ENCODE data around the gene LRRC74B. TPM values are rescaled to one million over a fixed set of nuclear protein-coding genes. Genes with fewer than 3 reads are reported as not detected.

Gene LRRC74B
- total and polyA plus RNA-seq, 2 of the 4 experiments (the other 2 are of a cell fraction): not detected

- Histone ChIP-seq H3K9ac (ENCODE audit: low read depth, low read length) (peak overlapping the region; percentile 55), H4K91ac (ENCODE audit: insufficient read depth, low read depth, low read length) (no peak overlapping the region), H3K18ac (ENCODE audit: low read depth, low read length) (no peak overlapping the region), H3K4me1 (ENCODE audit: control insufficient read depth, insufficient read depth, low read length) (peaks cover 14% of the 10 kb centered on the region), H3K9me3 (ENCODE audit: control insufficient read depth, insufficient read depth, low read length) (no peaks in the 10 kb centered on the region), H3K36me3 (ENCODE audit: control insufficient read depth, insufficient read depth, low read length) (no peaks in the 10 kb centered on the region), H3K27ac (ENCODE audit: insufficient read depth, low read length) (peak overlapping the region; percentile 39; the same call in 1 of the 2 replicates), H2AFZ (replicated peaks; ENCODE audit: low read length, poor library complexity) (peak overlapping the region; percentile 100), H3K9me1 (ENCODE audit: insufficient read depth, low read length) (peaks cover 10% of the 10 kb centered on the region; the same call in 1 of the 2 replicates), H2AK5ac (ENCODE audit: low read depth, low read length) (no peak overlapping the region), H3K4me2 (ENCODE audit: low read depth, low read length) (peak overlapping the region; percentile 85), H2AK9ac (replicated peaks; ENCODE audit: low read depth, low read length, poor library complexity) (peak overlapping the region; percentile 38), H4K5ac (ENCODE audit: low read depth, low read length) (no peak overlapping the region), H3K4ac (ENCODE audit: low read depth, low read length) (0 out of 2 replicates have a peak overlapping the region, but pooled peaks have one; percentile 26), H3K27me3 (ENCODE audit: control insufficient read depth, insufficient read depth, low read length) (no peaks in the 10 kb centered on the region), H4K20me1 (ENCODE audit: insufficient read depth, low read length) (peaks cover 4% of the 10 kb centered on the region; the same call in 1 of the 2 replicates), H3K23ac (ENCODE audit: low read depth, low read length) (no peak overlapping the region), H2BK5ac (ENCODE audit: low read depth, low read length, poor library complexity, severe bottlenecking) (no peak overlapping the region), H3K14ac (replicated peaks; ENCODE audit: low read depth, low read length) (no peak overlapping the region), H2BK15ac (ENCODE audit: low read depth, low read length) (no peak overlapping the region), H2BK120ac (ENCODE audit: low read depth, low read length) (no peak overlapping the region), H3K79me1 (ENCODE audit: low read depth in 1 of 2, low read length in 2 of 2) (0 out of 4 replicates have a peak, but pooled peaks cover 0 to 5% of the 10 kb centered on the region in 2 experiments), H4K8ac (ENCODE audit: low read depth in 2 of 2, low read length in 2 of 2) (peak overlapping the region in 1 of 2 experiments; percentile 81; a peak in 3 of 4 replicates), H2BK20ac (ENCODE audit: low read depth, low read length) (no peak overlapping the region), H3K4me3 (ENCODE audit: insufficient read depth, low read depth, low read length) (peak overlapping the region; percentile 52), H3K56ac (ENCODE audit: extremely low read depth, insufficient read depth, low read length) (no peak overlapping the region)
- BruUV-seq (replicated peaks): no TSS peak
- ATAC-seq (ENCODE audit: low read depth) (no peak; the same call in 1 of the 2 replicates), DNase-seq (no peak)
- 0% methylated on average over 6 of the region's 24 CpGs; no CpG with 5 or more reads in 1 of the 2 experiments for WGBS, 2 experiments (ENCODE audit: extremely low coverage in 2 of 2, insufficient read length in 1 of 2)
- TF ChIP-seq POLR2A (IDR thresholded peaks at IDR 0.05; ENCODE audit: low read depth, low read length) (peak; percentile 72), FOS (IDR thresholded peaks at IDR 0.05; ENCODE audit: low read depth, low read length) (no peak)
- POLR2A ChIA-PET (ENCODE audit: unreplicated experiment): no interaction called here
- intact Hi-C loops (cut with micrococcal nuclease) (loop anchor here (2.0 kb wide), 1 partner anchor 31 kb away; the partner anchor contains the start of gene LRRC74B), in situ Hi-C loops (cut with MboI; ENCODE audit: low sequenced_read_pairs) (loop anchor here (10.0 kb wide), 1 partner anchor 81 kb away; no protein-coding TSS in a partner anchor), dilution Hi-C loops (cut with HindIII; ENCODE audit: low sequenced_read_pairs, unreplicated experiment) (no loop called here)
- CTCF ChIA-PET: no interaction called here
Observed at GRCh38 chr22:21013657-21014201, 32.0 kb upstream of the LRRC74B start.

Data from IMR-90 (cell line).